RPMI7951 (cell line): ENCODE measurements around the gene PFN3. TPM values are rescaled to one million over a fixed set of nuclear protein-coding genes. Genes with fewer than 3 reads are reported as not detected.
A peak's percentile ranks its signal among the peaks of the same experiment; 100 is the strongest.
"Not testable (repeated sequence)": the region's sequence is repeated elsewhere in the genome, so short reads cannot be mapped to it uniquely, and the experiment has no call there.

ENCODE experiments used
- DNase-seq: peaks from one replicate; pipeline ENCODE4 v3.0.0-alpha.2; 2012; ENCODE audit warnings: low read depth
- total RNA-seq: library from RNA; depleted of rRNA; stranded (reverse); fragments of >200 nt; shearing (Covaris generic); gene quantifications from 2 replicates; pipeline ENCODE4 v1.2.3, GENCODE V29; 2014

Gene PFN3
- total RNA-seq, 1 experiment from 2014 or later, result not detected

DNA sequence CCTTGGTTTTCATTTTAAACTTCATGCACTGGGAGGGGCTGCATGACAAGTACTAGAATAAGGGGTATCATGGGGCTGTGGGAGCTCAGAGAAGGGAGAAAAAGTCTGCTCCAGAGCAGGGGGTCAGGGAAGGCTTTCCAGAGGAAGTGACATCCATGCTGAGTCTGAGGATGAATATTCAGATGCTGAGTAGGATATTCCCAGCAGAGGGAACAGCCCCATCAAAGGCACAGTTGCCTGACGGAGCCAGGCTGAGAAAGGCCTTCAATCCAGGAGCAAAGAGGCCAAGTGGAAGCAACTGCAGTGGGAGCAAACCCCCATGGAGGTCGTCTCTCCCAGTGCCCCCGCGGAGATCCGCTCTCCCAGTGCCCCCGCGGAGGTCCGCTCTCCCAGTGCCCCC lies 4.4 kb downstream of the PFN3 start:
- no peak for DNase-seq

DNA sequence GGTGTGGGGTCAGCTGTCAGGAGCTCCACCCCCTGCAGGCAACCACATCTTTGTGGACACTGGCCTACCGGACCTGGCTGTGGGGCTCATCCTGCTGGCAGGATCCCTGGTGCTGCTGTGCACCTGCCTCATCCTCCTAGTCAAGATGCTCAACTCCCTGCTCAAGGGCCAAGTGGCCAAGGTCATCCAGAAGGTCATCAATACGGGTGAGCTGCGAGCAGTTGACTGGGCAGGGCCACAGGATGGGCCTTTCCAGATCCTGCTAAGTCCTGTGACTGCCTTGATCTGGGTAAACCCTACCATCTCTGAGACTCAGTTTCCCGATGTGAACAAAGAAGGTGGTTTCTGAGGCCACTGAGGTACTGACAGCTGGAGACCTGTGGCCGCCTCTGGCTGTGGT lies 6.5 kb downstream of the PFN3 start:
- DNase-seq, result no peak

DNA sequence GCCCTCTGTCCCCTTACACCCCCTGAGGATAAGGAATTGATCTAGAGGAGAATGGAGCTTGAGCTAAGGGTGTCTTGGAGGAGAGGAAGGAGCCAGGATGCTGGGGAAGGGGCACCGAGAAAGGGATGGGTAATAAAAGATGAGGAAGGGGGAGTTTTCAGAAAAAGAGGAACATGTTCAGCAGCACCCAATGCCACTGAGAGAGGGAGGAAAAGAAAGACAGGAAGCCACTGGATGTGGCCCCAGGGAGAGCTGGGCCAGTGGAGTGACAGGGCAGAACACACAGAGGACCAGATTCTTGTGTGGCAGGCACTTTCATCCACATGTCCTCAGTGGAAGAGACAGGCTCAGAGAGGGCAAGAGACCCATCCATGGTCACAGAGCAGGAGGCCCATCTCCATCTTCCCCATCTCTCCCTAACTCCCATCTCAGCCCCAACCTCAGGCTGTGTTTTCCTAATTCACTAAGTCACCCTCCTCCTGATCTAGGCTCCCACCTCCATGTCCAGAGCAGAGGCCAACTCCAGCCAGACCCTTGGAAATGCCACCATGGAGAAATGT lies 7.2 kb downstream of the PFN3 start:
- DNase-seq, result no peak

GRCh38 chr5:177392765-177393164 lies 7.7 kb downstream of the PFN3 start:
- no peak for DNase-seq

GRCh38 chr5:177390363-177391300 lies 9.8 kb downstream of the PFN3 start:
- DNase-seq, result peak; percentile 70

DNA sequence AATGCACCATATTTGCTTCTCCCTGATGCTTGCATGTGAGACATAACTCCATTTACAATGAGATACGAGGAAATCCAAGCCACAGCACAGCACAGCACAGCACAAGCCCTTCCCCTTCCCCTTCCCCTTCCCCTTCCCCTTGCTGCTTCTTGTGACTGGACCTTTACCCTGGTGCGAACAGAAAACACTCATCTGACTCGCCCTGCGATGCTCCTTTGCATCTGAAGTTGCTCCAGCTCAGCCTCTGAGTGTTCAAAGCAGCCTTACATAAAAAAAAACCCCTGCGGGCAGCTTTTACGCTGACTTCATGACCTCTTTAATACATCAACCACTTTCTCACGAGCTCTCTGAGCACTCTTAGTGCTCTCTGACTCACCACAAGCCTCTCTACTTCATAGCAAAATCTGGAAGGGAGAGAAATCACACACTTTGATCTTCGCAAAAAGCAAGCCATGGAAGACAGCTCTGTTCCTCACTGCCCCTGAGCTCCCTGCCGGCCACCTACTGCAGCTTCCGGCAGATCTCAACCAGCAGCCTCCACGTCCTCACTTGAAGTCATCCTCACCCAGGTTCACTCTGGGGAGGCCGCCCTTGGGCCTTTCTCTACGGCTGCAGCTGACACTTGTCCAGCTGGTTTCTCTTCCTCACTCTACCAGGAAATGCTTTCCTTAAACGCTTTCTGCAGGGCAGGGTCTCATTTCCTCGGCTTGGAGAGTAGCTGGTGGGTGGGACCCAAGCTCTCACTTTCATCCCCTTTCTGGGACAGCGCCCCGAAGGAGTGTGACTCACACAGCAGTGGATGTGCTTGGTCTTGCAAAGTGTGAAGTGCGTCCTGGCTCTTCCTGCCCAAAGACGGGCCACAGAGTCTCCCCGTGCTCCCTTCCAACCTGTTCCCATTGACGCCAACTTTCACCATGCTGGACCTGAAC lies 11.0 kb downstream of the PFN3 start:
- DNase-seq, result peak; percentile 96

GRCh38 chr5:177388521-177389052 lies 11.9 kb downstream of the PFN3 start:
- no peak for DNase-seq

- no peak for DNase-seq
Observed at GRCh38 chr5:177387405-177387804, 13.1 kb downstream of the PFN3 start.

GRCh38 chr5:177386542-177386941 lies 13.9 kb downstream of the PFN3 start:
- no peak for DNase-seq

DNA sequence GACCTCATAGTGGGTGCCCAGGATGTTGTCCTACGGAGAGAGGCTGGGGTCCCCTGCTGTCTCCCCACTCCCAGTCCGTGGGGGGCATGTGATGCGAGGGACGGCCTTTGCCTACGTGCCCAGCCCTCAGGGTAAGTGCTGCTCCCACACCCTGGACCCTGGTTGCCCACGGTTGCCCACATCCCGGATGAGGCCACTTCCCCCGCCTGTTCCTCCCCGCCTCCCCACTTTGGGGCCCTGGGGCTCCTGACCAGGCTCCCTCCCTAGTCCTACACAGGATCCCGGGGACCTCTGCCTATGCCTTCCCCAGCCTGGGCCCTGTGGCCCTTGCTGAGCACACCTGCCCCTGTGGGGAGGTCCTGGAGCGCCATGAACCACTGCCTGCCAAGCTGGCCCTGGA lies 14.7 kb downstream of the PFN3 start:
- DNase-seq, result no peak

DNA sequence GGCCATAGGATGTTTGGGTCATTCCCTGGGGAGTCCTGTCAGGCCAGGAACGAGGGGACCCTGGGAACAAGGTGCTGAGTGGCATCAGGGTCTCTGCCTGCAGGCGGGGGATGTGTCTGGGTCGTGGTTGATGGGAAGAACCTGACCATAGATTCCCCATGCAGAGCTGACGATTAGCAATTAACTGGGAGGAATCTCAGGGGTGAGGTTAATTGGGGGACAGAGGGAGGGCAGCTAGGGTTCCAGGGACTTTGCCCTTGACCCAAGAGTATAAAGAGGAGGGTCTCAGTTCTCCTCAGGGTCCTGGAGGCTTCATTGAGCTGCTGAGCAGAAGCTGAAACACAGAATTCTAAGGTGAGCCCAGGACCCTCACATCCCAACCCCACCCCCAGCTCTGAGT lies 16.3 kb downstream of the PFN3 start, which contains the start of gene SLC34A1:
Gene SLC34A1 (plus strand): TSS at position 301 of the 400 bp plus-strand sequence. CDS start 1,308 bp downstream, outside the sequence.
- DNase-seq, result no peak

DNA sequence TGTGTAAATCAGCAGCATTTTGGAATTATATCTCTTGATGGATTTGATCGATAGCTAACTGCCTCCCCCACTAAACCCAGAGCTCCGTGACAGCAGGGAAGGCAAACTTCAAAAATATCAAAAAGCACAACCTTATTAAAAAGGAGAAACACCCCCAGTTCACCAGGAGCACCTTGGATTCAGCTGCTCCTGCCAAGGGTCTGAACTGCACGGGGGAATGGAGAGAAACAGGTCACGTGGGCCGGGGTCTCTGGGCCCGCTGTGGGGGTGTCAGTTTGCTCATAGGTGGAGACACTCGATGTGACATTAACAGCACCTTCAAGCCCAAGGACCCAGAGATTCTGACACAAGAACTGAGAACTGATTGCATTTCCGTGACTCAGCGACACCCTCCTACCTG lies 17.3 kb downstream of the PFN3 start:
- no peak for DNase-seq

DNA sequence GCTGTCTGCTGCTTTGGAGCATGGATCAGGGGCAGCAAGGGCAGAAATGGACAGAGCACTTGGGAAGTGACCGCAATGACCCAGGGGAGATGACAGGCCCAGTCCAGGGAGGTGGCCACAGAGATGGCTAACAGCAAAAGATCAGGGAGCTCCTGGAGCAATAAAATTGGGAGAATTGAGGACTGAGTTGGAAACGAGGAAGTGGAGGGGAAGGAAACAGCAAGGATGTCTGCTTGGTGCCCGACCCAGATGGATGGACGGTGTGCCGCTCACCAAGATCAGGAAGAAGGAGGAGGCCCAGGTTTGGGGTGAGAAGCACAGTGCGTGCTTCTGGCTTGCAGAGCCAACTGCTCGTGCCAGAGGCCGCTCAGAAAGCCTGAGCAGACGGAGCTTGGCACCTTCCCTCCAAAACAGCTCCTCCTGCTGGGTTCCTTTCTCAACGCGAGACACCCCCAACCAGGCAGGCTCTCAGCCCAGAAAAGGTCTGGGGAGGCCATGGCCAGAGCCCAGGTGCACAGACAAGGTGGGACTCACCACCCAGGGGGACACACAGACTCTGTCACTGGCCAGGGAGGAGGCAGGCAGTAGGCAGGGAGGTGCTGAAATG lies 17.9 kb downstream of the PFN3 start:
- no peak for DNase-seq

DNA sequence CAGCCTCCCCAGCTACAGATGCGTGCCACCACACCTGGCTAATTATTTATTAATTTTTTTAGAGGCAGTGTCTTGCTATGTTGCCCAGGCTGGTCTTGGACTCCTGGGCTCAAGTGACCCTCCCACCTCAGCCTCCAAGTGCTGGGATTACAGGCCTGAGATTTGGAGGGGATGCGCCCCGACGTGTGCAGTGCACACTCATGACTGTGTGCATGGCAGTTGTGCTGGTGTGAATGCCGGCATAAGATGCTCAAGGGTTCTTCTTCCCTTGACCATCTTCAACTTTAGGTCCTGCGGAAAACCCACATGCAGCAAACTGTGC lies 19.7 kb downstream of the PFN3 start:
- no peak for DNase-seq

DNA sequence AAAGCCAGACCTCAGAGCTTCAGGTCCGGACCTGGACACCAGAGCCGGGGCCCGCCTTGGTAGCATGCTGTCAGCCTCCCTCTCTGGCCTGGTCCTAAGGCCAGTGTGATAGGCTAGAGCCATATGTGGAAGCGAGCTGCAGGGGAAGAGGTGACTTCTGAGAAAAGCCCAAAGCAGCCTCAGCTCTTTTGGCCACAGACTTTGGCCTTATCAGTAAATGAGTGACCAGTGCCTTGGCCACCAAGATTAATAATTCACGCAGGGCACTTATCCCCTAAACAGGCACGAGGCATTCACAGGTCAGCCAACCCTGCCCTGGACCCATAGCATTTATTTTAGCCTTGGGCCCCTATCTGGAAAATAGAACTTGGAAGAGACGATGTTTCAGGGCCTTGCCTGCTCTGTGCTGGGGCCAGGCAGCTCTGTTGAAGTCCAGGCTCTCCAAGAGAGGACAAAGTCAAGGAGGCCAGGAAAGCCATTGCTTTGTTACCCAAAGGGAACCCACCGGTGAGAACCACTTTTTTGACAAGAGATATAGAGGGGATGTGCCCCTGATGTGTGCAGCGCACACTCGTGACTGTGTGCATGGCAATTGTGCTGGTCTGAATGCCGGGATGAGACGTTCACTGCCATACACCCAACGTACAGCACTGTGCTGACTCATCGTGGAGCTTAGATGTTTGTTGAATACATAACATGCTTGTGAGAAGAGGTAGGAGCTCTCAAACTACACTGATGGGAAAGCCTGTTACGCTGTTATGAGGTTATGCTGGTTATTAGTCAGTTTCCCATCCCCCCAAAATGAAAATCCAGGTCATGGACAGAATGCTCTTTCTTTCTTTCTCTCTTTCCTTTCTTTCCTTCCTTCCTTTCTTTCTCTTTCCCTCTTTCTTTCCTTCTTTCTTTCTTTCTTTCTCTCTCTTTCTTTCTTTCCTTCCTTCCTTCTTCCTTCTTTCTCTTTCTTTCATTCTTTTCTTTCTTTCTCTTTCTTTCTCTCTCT lies 21.3 kb downstream of the PFN3 start:
- peak; percentile 33 for DNase-seq

DNA sequence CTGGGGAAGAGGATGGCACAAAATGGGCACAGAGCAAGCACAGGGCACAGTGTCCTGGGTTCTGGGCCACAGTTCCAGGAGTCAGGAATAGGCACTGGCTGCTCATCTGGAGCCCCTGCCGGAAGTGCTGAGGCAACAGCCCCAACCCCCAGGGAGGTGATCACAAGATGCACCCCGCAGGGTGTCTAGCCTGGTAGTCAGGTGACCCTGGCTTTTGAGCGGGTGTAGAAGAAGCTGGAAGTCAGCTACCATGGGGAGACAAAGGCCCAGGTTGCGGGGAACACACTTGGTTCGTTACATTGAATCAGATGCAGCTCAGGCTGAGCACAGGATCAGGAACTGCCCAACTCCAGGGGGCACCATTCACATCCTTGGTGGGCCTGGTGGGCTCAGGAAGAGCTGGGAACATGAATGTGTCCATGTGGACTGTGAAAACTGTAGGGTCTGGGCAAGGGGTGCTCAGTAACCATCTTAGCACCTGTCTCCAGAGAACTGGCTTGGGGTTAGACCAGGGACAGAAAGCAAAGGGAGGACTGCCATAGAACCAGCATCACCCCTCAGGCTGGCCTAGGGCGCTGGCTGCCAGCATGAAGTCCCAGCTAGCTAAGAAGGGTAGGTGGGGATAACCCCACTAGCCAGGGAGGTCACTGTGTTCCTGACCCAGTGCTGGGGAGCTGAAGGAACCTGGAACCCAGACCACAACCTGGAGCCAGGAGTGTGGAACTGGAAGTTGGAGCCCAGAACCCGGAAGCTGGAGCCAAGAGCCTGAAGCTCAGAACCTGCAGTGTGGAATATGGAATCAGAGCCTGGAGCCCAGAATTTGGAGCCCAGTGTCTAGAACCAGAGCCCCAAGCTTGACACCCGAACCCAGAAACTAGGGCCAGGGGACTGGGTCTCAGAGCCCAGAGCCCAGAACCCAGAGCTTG lies 22.3 kb downstream of the PFN3 start:
- DNase-seq, result no peak

DNA sequence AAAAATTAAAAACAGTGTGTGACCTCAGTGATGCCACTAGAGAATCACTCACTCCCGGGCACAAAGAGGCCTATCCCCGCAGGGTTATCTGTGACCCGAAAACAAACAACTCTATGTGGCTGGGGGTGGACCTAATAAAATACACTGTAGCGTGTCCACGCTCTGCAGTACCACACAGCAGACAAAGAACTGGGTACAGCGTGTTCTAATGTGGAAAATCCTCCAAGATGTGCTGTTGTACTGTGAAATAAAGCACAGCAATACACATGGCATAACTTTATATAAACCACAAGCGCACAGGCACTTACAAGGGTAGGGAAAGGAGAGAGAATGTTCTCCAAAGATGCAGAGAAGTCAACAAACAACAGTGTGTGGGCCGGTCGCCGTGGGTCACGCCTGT lies 24.4 kb downstream of the PFN3 start:
- no peak for DNase-seq

GRCh38 chr5:177375516-177375915 lies 24.9 kb downstream of the PFN3 start:
- not testable (repeated sequence) for DNase-seq

- no peak for DNase-seq
Observed at GRCh38 chr5:177374211-177374610, 26.2 kb downstream of the PFN3 start.
